Tibial nerve (tissue), 4 donors: Measurements from ENCODE around the gene RAP2C. TPM values are rescaled to one million over a fixed set of nuclear protein-coding genes. Genes with fewer than 3 reads are reported as not detected.

ENCODE experiments used
- DNase-seq, 2 donors: peaks; one replicate each; pipeline ENCODE4 v3.0.0-alpha.2; 2019; ENCODE audit warnings: low spot score in 2 of 2
- H3K27ac ChIP-seq, 4 donors: fragments of 200-600 bp; sonication (generic) in 3 of 4; one replicate each; pipeline ENCODE4 v1.5.1; 2017 to 2019; ENCODE audit warnings: mild to moderate bottlenecking in 1 of 4
- H3K27me3 ChIP-seq, 2 donors: fragments of 200-600 bp; sonication (generic) in 1 of 2; one replicate each; pipeline versions ENCODE4 v1.5.1 to v1.6.0; 2017 to 2019
- H3K36me3 ChIP-seq, 3 donors: fragments of 200-600 bp; sonication (generic); one replicate each; pipeline ENCODE4 v1.5.1; 2018 to 2019
- H3K4me1 ChIP-seq, 4 donors: fragments of 200-600 bp; sonication (generic) in 3 of 4; one replicate each; pipeline ENCODE4 v1.5.1; 2017 to 2019
- H3K4me3 ChIP-seq, 4 donors: fragments of 200-600 bp; sonication (generic) in 3 of 4; one replicate each; pipeline ENCODE4 v1.5.1; 2017 to 2019; ENCODE audit warnings: mild to moderate bottlenecking in 1 of 4, moderate library complexity in 1 of 4
- H3K9me3 ChIP-seq, 4 donors: fragments of 200-600 bp; sonication (generic) in 3 of 4; one replicate each; pipeline ENCODE4 v1.5.1; 2017 to 2019
- CTCF ChIP-seq, 5 experiments: fragments of 200-600 bp in 3 of 5; fragments of 450-650 bp in 2 of 5; sonication (generic) in 3 of 5; IDR thresholded peaks; one replicate each; pipeline ENCODE4 v1.5.1; 2016 to 2019; ENCODE audit warnings: antibody characterized with exemption in 5 of 5, mild to moderate bottlenecking in 3 of 5, moderate library complexity in 2 of 5
- EP300 ChIP-seq, 2 donors: sonication (generic); formaldehyde crosslinking; IDR thresholded peaks; one replicate each; pipeline ENCODE4 v1.6.1; 2017; ENCODE audit warnings: antibody characterized with exemption in 2 of 2, mild to moderate bottlenecking in 1 of 2
- POLR2A ChIP-seq, 2 donors: fragments of 450-650 bp; IDR thresholded peaks; one replicate each; pipeline ENCODE4 v1.6.1; 2017; ENCODE audit warnings: antibody characterized with exemption in 2 of 2, mild to moderate bottlenecking in 2 of 2, moderate library complexity in 2 of 2
- WGBS, 2 donors: methylation state at CpG; one replicate each; pipeline ENCODE4 v1.1.5; 2018; 5-methylcytosine and 5-hydroxymethylcytosine counted together
- total RNA-seq, 4 donors: library from RNA; depleted of rRNA; stranded (reverse); fragments of >200 nt; gene quantifications; one replicate each; pipeline ENCODE4 v1.1.0, GENCODE V29; 2016

The RAP2C gene
- total RNA-seq, 4 donors from 2014 or later: 15.3 to 21.1 (median 16.5) TPM

GRCh38 chrX:132180929-132181328 is 38.3 kb downstream of the RAP2C start:
- TF ChIP-seq EP300 (IDR thresholded peaks at IDR 0.05): no peak
- TF ChIP-seq POLR2A (IDR thresholded peaks at IDR 0.05): no peak
- no peak for TF ChIP-seq CTCF (IDR thresholded peaks at IDR 0.05)
- H3K27me3 ChIP-seq: no peaks in the 10 kb centered on the region
- H3K9me3 ChIP-seq: no peaks in the 10 kb centered on the region
- H3K27ac ChIP-seq: no peak overlapping the region
- DNase-seq: no peak
- WGBS, 2 donors: 63 to 74% methylated on average over 3 of the region's 3 CpGs
- H3K36me3 ChIP-seq: no peaks in the 10 kb centered on the region
- no peak overlapping the region for H3K4me3 ChIP-seq
- no peaks in the 10 kb centered on the region for H3K4me1 ChIP-seq

GRCh38 chrX:132173647-132174046 is 45.6 kb downstream of the RAP2C start:
- H3K36me3 ChIP-seq: no peaks in the 10 kb centered on the region
- no peaks in the 10 kb centered on the region for H3K4me1 ChIP-seq
- H3K9me3 ChIP-seq: no peaks in the 10 kb centered on the region
- H3K27me3 ChIP-seq: peaks cover 0 to 10% of the 10 kb centered on the region in 2 donors
- WGBS, 2 donors: 37 to 85% methylated on average over 1 of the region's 1 CpG
- DNase-seq: no peak
- TF ChIP-seq EP300 (IDR thresholded peaks at IDR 0.05) (no peak), POLR2A (IDR thresholded peaks at IDR 0.05) (no peak), CTCF (IDR thresholded peaks at IDR 0.05) (no peak)
- no peak overlapping the region for H3K4me3 ChIP-seq
- H3K27ac ChIP-seq: no peak overlapping the region

GRCh38 chrX:132171881-132172280 is 47.4 kb downstream of the RAP2C start:
- 71 to 82% methylated on average over 3 of the region's 3 CpGs for WGBS, 2 donors
- Histone ChIP-seq H3K27me3 (peaks cover 0 to 10% of the 10 kb centered on the region in 2 donors), H3K4me1 (no peaks in the 10 kb centered on the region), H3K27ac (no peak overlapping the region), H3K4me3 (no peak overlapping the region), H3K36me3 (no peaks in the 10 kb centered on the region), H3K9me3 (no peaks in the 10 kb centered on the region)
- TF ChIP-seq CTCF (IDR thresholded peaks at IDR 0.05): no peak
- no peak for TF ChIP-seq POLR2A (IDR thresholded peaks at IDR 0.05)
- no peak for TF ChIP-seq EP300 (IDR thresholded peaks at IDR 0.05)
- DNase-seq: no peak

GRCh38 chrX:132171478-132171877 is 47.8 kb downstream of the RAP2C start:
- WGBS, 2 donors: 59 to 60% methylated on average over 3 of the region's 3 CpGs
- DNase-seq: no peak
- H3K9me3 ChIP-seq: no peaks in the 10 kb centered on the region
- no peaks in the 10 kb centered on the region for H3K36me3 ChIP-seq
- TF ChIP-seq POLR2A (IDR thresholded peaks at IDR 0.05): no peak
- no peak for TF ChIP-seq CTCF (IDR thresholded peaks at IDR 0.05)
- no peak for TF ChIP-seq EP300 (IDR thresholded peaks at IDR 0.05)
- no peaks in the 10 kb centered on the region for H3K4me1 ChIP-seq
- no peak overlapping the region for H3K4me3 ChIP-seq
- H3K27ac ChIP-seq: no peak overlapping the region
- H3K27me3 ChIP-seq: peaks cover 0 to 10% of the 10 kb centered on the region in 2 donors

- TF ChIP-seq CTCF (IDR thresholded peaks at IDR 0.05): no peak
- no peak for TF ChIP-seq POLR2A (IDR thresholded peaks at IDR 0.05)
- no peak for TF ChIP-seq EP300 (IDR thresholded peaks at IDR 0.05)
- no peaks in the 10 kb centered on the region for H3K4me1 ChIP-seq
- 75 to 87% methylated on average over 3 of the region's 3 CpGs for WGBS, 2 donors
- H3K27me3 ChIP-seq: peaks cover 0 to 10% of the 10 kb centered on the region in 2 donors
- no peak overlapping the region for H3K4me3 ChIP-seq
- H3K36me3 ChIP-seq: no peaks in the 10 kb centered on the region
- no peak for DNase-seq
- H3K9me3 ChIP-seq: no peaks in the 10 kb centered on the region
- H3K27ac ChIP-seq: no peak overlapping the region
Measured at GRCh38 chrX:132169554-132169953, 49.7 kb downstream of the RAP2C start.
